Keratinocyte (primary cell): ENCODE data around the gene ASIC5.
"Not testable (repeated sequence)": the region's sequence is repeated elsewhere in the genome, so short reads cannot be mapped to it uniquely, and the experiment has no call there.

Experiments
- CTCF ChIP-seq, 3 experiments: IDR thresholded peaks in 1 of 3; conservative IDR thresholded peaks in 1 of 3; optimal IDR thresholded peaks in 1 of 3; 2 replicates in 2 of 3; 3 replicates in 1 of 3; pipeline versions ENCODE3 to v1.5.1; 2011; ENCODE audit warnings: low read length in 3 of 3, mild to moderate bottlenecking in 3 of 3, moderate library complexity in 2 of 3, control low read depth in 1 of 3, inconsistent platforms in 1 of 3; ENCODE audit not compliant: insufficient read depth in 2 of 3; ENCODE audit errors: extremely low read depth in 1 of 3
- EZH2 ChIP-seq: IDR thresholded peaks from one replicate; pipeline ENCODE4 v1.6.1; 2012; ENCODE audit warnings: inconsistent platforms, mild to moderate bottlenecking, low read length, moderate library complexity

- not testable (repeated sequence) for TF ChIP-seq CTCF (optimal IDR thresholded peaks at IDR 0.05 in 1 of 3, IDR thresholded peaks at IDR 0.05 in 1 of 3, conservative IDR thresholded peaks at IDR 0.05 in 1 of 3; ENCODE audit: extremely low read depth in 1 of 3, insufficient read depth in 2 of 3, low read length in 3 of 3); EZH2
These were observed 32.3 kb upstream of the ASIC5 start for GRCh38 chr4:155898371-155898770.
